Smooth muscle cell (in vitro differentiated cells): ENCODE results near the gene KCTD19. TPM values are rescaled to one million over a fixed set of nuclear protein-coding genes. Genes with fewer than 3 reads are reported as not detected.

Source experiments
- DNase-seq: peaks from one replicate; lab custom pipeline; 2025; ENCODE audit not compliant: unreplicated experiment; lab: John Stamatoyannopoulos, UW
- H2AFZ ChIP-seq: fragments of 200-600 bp; sonication (generic); 2 replicates; pipeline ENCODE4 v1.6.0; 2016; ENCODE audit warnings: antibody characterized with exemption, low read depth, mild to moderate bottlenecking
- H3F3A ChIP-seq: fragments of 200-600 bp; sonication (generic); 2 replicates; pipeline ENCODE4 v1.6.0; 2017; ENCODE audit warnings: antibody characterized with exemption, low read depth
- H3K27ac ChIP-seq: fragments of 200-600 bp; sonication (generic); 2 replicates; pipeline ENCODE4 v1.5.1; 2016; ENCODE audit warnings: low read depth, mild to moderate bottlenecking
- H3K27me3 ChIP-seq: fragments of 200-600 bp; sonication (generic); 2 replicates; pipeline ENCODE4 v1.6.1; 2016; ENCODE audit warnings: low read depth, mild to moderate bottlenecking
- H3K36me3 ChIP-seq: fragments of 200-600 bp; sonication (generic); 2 replicates; pipeline ENCODE4 v1.5.1; 2016; ENCODE audit warnings: low read depth
- H3K4me1 ChIP-seq: fragments of 200-600 bp; sonication (generic); 2 replicates; pipeline ENCODE4 v1.5.1; 2016; ENCODE audit warnings: low read depth
- H3K4me2 ChIP-seq: fragments of 200-600 bp; sonication (generic); 2 replicates; pipeline ENCODE4 v1.6.0; 2016; ENCODE audit warnings: mild to moderate bottlenecking
- H3K4me3 ChIP-seq: fragments of 200-600 bp; sonication (generic); 2 replicates; pipeline ENCODE4 v1.5.1; 2016; ENCODE audit warnings: mild to moderate bottlenecking
- H3K79me2 ChIP-seq: fragments of 200-600 bp; sonication (generic); 2 replicates; pipeline ENCODE4 v1.6.0; 2016; ENCODE audit warnings: low read depth, mild to moderate bottlenecking
- H3K9ac ChIP-seq: fragments of 200-600 bp; sonication (generic); 2 replicates; pipeline ENCODE4 v1.6.0; 2016; ENCODE audit warnings: low read depth
- H3K9me3 ChIP-seq: fragments of 200-600 bp; sonication (generic); replicated peaks from 2 replicates; pipeline ENCODE4 v1.5.1; 2016; ENCODE audit warnings: low read depth
- H4K20me1 ChIP-seq: fragments of 200-600 bp; sonication (generic); 2 replicates; pipeline ENCODE4 v1.6.0; 2016; ENCODE audit warnings: low read depth
- WGBS: methylation state at CpG from one replicate; pipeline ENCODE4 v1.1.7; 2016; ENCODE audit warnings: low lambda C conversion rate; 5-methylcytosine and 5-hydroxymethylcytosine counted together
- polyA plus RNA-seq: library from polyadenylated mRNA; unstranded; fragments of >200 nt; fragmentation: Nextera tagmentation; extraction: Ambion mirVana; gene quantifications from 2 replicates; pipeline ENCODE4 v1.2.1, GENCODE V29; 2016
- total RNA-seq: library from RNA; depleted of rRNA; stranded (reverse); fragments of >200 nt; gene quantifications from 2 replicates; pipeline ENCODE4 v1.2.3, GENCODE V29; 2014
- TF ChIP-seq, protein P1 (sequence below): fragments of 200-600 bp; sonication (generic); IDR thresholded peaks from 2 replicates; pipeline ENCODE4 v1.5.1; 2017; ENCODE audit warnings: borderline replicate concordance, mild to moderate bottlenecking, antibody characterized with exemption; ENCODE audit not compliant: insufficient read depth, poor library complexity, severe bottlenecking

Gene KCTD19
- total and polyA plus RNA-seq, 2 experiments from 2014 or later: 0.04 to 0.49 TPM

DNA sequence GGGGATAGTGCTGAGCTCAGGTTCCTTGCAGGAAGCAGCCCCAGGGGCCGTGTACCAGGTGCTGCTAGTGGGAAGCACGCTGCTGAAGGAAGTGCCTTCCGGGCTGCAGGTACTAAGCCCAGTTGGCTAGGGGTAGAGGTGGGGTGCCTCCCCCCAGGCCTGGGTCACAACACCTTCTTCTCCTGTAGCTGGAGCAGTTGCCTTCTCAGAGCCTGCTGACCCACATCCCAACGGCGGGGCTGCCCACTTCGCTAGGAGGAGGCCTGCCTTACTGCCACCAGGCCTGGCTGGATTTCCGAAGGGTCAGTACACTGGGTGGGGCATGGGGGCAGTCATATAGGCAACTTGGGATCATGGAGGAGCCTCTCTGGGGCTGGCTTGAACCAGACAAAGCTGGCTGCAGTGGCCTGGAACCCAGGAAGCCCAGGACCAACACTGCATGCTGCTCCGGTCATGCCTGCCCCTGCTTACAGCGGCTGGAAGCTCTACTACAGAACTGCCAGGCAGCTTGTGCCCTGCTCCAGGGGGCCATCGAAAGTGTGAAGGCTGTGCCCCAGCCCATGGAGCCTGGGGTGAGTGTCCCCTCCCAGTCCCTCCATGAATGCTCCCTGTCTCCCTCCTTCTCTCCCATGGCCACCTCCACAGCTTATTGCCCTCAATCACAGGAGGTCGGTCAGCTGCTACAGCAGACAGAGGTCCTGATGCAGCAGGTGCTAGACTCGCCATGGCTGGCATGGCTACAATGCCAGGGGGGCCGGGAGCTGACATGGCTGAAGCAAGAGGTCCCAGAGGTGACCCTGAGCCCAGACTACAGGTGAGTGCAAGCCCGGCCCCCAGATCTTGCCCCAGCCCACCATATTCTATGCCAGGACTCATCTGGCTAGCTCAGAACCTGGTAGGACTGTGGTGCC, 44.8 kb downstream of the KCTD19 start:
- no peak overlapping the region for H2AFZ ChIP-seq
- TF ChIP-seq, protein P1, sequence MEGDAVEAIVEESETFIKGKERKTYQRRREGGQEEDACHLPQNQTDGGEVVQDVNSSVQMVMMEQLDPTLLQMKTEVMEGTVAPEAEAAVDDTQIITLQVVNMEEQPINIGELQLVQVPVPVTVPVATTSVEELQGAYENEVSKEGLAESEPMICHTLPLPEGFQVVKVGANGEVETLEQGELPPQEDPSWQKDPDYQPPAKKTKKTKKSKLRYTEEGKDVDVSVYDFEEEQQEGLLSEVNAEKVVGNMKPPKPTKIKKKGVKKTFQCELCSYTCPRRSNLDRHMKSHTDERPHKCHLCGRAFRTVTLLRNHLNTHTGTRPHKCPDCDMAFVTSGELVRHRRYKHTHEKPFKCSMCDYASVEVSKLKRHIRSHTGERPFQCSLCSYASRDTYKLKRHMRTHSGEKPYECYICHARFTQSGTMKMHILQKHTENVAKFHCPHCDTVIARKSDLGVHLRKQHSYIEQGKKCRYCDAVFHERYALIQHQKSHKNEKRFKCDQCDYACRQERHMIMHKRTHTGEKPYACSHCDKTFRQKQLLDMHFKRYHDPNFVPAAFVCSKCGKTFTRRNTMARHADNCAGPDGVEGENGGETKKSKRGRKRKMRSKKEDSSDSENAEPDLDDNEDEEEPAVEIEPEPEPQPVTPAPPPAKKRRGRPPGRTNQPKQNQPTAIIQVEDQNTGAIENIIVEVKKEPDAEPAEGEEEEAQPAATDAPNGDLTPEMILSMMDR: no peak
- H3K79me2 ChIP-seq: no peaks in the 10 kb centered on the region
- no peak overlapping the region for H3K27ac ChIP-seq
- H3F3A ChIP-seq: peaks cover 10% of the 10 kb centered on the region
- H3K4me3 ChIP-seq: no peak overlapping the region
- 92% methylated on average over 14 of the region's 14 CpGs for WGBS
- no peaks in the 10 kb centered on the region for H3K36me3 ChIP-seq
- H4K20me1 ChIP-seq: no peaks in the 10 kb centered on the region
- H3K9ac ChIP-seq: no peak overlapping the region
- DNase-seq: no peak
- no peaks in the 10 kb centered on the region for H3K9me3 ChIP-seq
- H3K4me1 ChIP-seq: peaks cover 11% of the 10 kb centered on the region
- H3K27me3 ChIP-seq: no peaks in the 10 kb centered on the region
- H3K4me2 ChIP-seq: no peak overlapping the region

DNA sequence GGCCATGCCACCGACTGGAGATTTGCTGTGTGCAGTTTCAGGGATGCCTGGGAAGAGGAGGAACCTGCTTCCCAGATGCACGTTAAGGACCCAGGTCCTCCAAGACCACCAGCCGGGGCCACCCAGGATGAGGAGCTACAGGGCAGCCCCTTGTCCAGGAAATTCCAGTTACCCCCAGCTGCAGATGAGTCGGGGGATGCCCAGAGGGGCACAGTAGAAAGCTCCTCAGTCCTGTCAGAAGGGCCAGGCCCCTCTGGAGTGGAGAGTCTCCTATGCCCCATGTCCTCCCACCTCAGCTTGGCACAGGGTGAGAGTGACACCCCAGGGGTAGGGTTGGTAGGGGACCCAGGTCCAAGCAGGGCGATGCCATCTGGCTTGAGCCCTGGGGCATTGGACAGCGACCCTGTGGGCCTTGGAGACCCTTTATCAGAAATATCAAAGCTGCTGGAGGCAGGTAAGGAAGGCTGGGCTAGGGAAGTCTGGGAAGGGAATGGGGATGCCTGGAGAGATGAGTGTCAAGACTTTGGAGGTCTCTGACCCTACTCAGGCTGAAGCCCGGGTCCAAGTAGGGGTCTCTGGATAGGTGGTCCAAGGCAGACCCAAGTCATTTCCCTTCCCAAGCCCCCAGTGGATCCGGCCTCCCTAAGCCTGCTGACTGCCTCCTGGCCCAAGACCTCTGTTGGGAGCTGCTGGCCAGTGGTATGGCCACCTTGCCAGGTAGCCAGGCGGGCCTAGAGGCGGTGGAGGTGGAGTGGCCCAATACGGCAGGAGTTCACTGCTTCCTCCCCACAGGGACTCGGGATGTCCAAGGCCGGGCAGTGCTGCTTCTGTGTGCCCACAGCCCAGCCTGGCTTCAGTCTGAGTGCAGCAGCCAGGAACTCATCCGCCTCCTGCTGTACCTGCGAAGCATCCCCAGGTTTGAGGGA, 46.2 kb downstream of the KCTD19 start:
- Histone ChIP-seq H3K4me3 (no peak overlapping the region), H3K27me3 (no peaks in the 10 kb centered on the region), H3K79me2 (no peaks in the 10 kb centered on the region), H3K36me3 (no peaks in the 10 kb centered on the region), H3K9ac (no peak overlapping the region), H4K20me1 (no peaks in the 10 kb centered on the region), H2AFZ (no peak overlapping the region), H3K4me2 (no peak overlapping the region), H3K9me3 (no peaks in the 10 kb centered on the region), H3K27ac (no peak overlapping the region), H3F3A (peaks cover 10% of the 10 kb centered on the region), H3K4me1 (peaks cover 11% of the 10 kb centered on the region)
- TF ChIP-seq, protein P1: no peak
- DNase-seq: no peak
- WGBS: 95% methylated on average over 15 of the region's 15 CpGs

DNA sequence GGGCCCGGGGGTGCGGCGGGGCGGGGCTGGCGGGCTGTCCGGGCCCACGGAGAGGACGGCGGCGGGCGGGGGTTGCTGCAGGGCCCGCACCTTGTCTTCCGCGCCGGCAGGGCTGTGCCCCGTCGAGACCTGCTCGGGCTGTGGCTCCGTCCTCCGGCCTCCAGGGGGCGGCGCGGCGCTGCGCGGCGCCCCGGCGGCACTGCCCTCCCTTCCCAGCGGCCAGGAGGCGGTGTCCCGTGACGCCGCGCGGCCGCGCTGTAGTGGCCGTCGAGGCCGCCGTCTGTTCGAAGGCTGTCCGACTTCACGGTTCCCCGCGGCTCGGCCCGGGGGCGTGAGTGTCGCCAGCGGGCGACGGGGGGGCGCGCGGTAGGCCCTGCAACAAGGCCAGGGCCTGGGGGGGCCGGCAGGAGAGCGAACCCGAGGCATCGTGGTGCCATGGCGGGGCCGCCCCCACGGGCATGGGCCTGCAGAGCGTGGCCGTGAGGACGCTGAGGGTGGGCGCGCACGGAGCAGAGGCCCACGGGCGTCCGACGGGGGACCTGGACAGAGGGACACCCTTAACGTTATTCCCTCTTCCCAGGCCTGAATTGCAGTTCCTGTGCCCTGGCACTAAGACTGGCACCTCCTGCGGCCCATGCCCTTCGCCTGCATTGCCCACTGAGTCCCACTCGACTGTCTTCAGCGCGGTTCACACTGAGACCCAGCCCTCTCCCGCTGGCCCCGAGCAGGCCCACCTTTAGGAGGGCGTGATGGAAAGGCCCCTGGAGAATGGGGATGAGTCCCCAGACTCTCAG, 47.0 kb downstream of the KCTD19 start, which contains the start of gene PLEKHG4:
PLEKHG4 (plus strand) TSS at position 237 of the 794 bp plus-strand sequence; CDS start at position 750, 513 bp downstream.
- Histone ChIP-seq H4K20me1 (no peaks in the 10 kb centered on the region), H3K9ac (peak within 1 kb of the TSS; percentile 75), H3K36me3 (no peaks in the 10 kb centered on the region), H3K27me3 (no peaks in the 10 kb centered on the region), H3F3A (peaks cover 10% of the 10 kb centered on the region), H3K27ac (peak within 1 kb of the TSS; percentile 98), H3K4me3 (peak within 1 kb of the TSS; percentile 47), H3K4me1 (peaks cover 11% of the 10 kb centered on the region), H3K4me2 (peak within 1 kb of the TSS; percentile 75), H3K9me3 (no peaks in the 10 kb centered on the region), H2AFZ (peak within 1 kb of the TSS; percentile 48), H3K79me2 (no peaks in the 10 kb centered on the region)
- WGBS: 51% methylated on average over 48 of the region's 83 CpGs
- TF ChIP-seq, protein P1: peak; percentile 63
- peak; percentile 62 for DNase-seq
